Urinary bladder (tissue), 4 donors: ENCODE measurements around the gene MARF1. TPM values are rescaled to one million over a fixed set of nuclear protein-coding genes. Genes with fewer than 3 reads are reported as not detected.
"Not testable (repeated sequence)": the region's sequence is repeated elsewhere in the genome, so short reads cannot be mapped to it uniquely, and the experiment has no call there.

Source experiments
- DNase-seq: peaks from one replicate; pipeline ENCODE4 v3.0.0-alpha.2; 2015; ENCODE audit errors: extremely low spot score
- H3K27ac ChIP-seq: one replicate; pipeline ENCODE4 v1.5.1; 2013; ENCODE audit warnings: low read depth, mild to moderate bottlenecking, moderate library complexity
- H3K36me3 ChIP-seq: one replicate; pipeline ENCODE4 v1.6.1; 2013; ENCODE audit warnings: mild to moderate bottlenecking, moderate library complexity; ENCODE audit not compliant: insufficient read depth
- H3K4me1 ChIP-seq: one replicate; pipeline ENCODE4 v1.6.1; 2013; ENCODE audit warnings: mild to moderate bottlenecking, moderate library complexity; ENCODE audit not compliant: insufficient read depth
- H3K4me3 ChIP-seq: one replicate; pipeline ENCODE4 v1.5.1; 2013; ENCODE audit warnings: low read depth, low read length
- WGBS: extraction: QIAGEN DNeasy Blood & Tissue Kit; methylation state at CpG from one replicate; pipeline ENCODE4 v1.1.7; 2013; 5-methylcytosine and 5-hydroxymethylcytosine counted together
- polyA plus RNA-seq: library from polyadenylated mRNA; stranded (reverse); fragments of 200-250 nt; gene quantifications from one replicate; pipeline ENCODE4 v1.2.3, GENCODE V29; 2013
- total RNA-seq: library from RNA; depleted of rRNA; stranded (reverse); fragments of >200 nt; gene quantifications from one replicate; pipeline ENCODE4 v1.2.3, GENCODE V29; 2014
- donor health status: healthy with polysubstance abuse.
- donor health status: healthy.

Gene MARF1
- total and polyA plus RNA-seq, 2 donors: 30.6 to 45.0 TPM

GRCh38 chr16:15671530-15672117 is 28.7 kb upstream of the MARF1 start:
- 94% methylated on average over 8 of the region's 8 CpGs for WGBS
- Histone ChIP-seq H3K4me1 (peaks cover 1% of the 10 kb centered on the region), H3K4me3 (no peak overlapping the region), H3K27ac (no peak overlapping the region), H3K36me3 (no peaks in the 10 kb centered on the region)
- DNase-seq: no peak

GRCh38 chr16:15667091-15667742 is 24.3 kb upstream of the MARF1 start:
- Histone ChIP-seq H3K36me3 (peaks cover 4% of the 10 kb centered on the region), H3K4me1 (no peaks in the 10 kb centered on the region), H3K4me3 (no peak overlapping the region), H3K27ac (no peak overlapping the region)
- WGBS: 90% methylated on average over 18 of the region's 18 CpGs
- DNase-seq: no peak

GRCh38 chr16:15665107-15665506 is 22.2 kb upstream of the MARF1 start:
- Histone ChIP-seq H3K4me3 (no peak overlapping the region), H3K27ac (no peak overlapping the region), H3K4me1 (no peaks in the 10 kb centered on the region), H3K36me3 (peaks cover 4% of the 10 kb centered on the region)
- no peak for DNase-seq

- Histone ChIP-seq H3K27ac (no peak overlapping the region), H3K36me3 (no peaks in the 10 kb centered on the region), H3K4me1 (no peaks in the 10 kb centered on the region), H3K4me3 (no peak overlapping the region)
- WGBS: 73% methylated on average over 5 of the region's 5 CpGs
- DNase-seq: no peak
Observed at GRCh38 chr16:15660203-15660601, 17.2 kb upstream of the MARF1 start.

GRCh38 chr16:15658556-15658955 is 15.6 kb upstream of the MARF1 start:
- 87% methylated on average over 5 of the region's 5 CpGs for WGBS
- no peaks in the 10 kb centered on the region for H3K4me1 ChIP-seq
- H3K27ac ChIP-seq: no peak overlapping the region
- no peak overlapping the region for H3K4me3 ChIP-seq
- DNase-seq: no peak
- H3K36me3 ChIP-seq: no peaks in the 10 kb centered on the region

- no peaks in the 10 kb centered on the region for H3K4me1 ChIP-seq
- DNase-seq: no peak
- H3K27ac ChIP-seq: no peak overlapping the region
- 87% methylated on average over 6 of the region's 6 CpGs for WGBS
- no peaks in the 10 kb centered on the region for H3K36me3 ChIP-seq
- H3K4me3 ChIP-seq: no peak overlapping the region
Observed at GRCh38 chr16:15658149-15658548, 15.2 kb upstream of the MARF1 start.

GRCh38 chr16:15655561-15655960 is 12.6 kb upstream of the MARF1 start:
- WGBS: 95% methylated on average over 3 of the region's 6 CpGs
- H3K27ac ChIP-seq, H3K4me1 ChIP-seq: not testable (repeated sequence)

GRCh38 chr16:15654591-15654990 is 11.6 kb upstream of the MARF1 start:
- Histone ChIP-seq H3K27ac (no peak overlapping the region), H3K4me1 (no peaks in the 10 kb centered on the region), H3K36me3 (no peaks in the 10 kb centered on the region), H3K4me3 (no peak overlapping the region)
- DNase-seq: no peak
- WGBS: 82% methylated on average over 2 of the region's 2 CpGs

More at GRCh38 chr16:15655561-15655960, 12.6 kb upstream of the MARF1 start:
- not testable (repeated sequence) for DNase-seq, H3K4me3 ChIP-seq, H3K36me3 ChIP-seq

GRCh38 chr16:15653227-15653626 is 10.3 kb upstream of the MARF1 start:
- no peaks in the 10 kb centered on the region for H3K36me3 ChIP-seq
- H3K27ac ChIP-seq: no peak overlapping the region
- H3K4me3 ChIP-seq: no peak overlapping the region
- no peak for DNase-seq
- WGBS: 14% methylated on average over 4 of the region's 4 CpGs
- H3K4me1 ChIP-seq: no peaks in the 10 kb centered on the region

- no peak overlapping the region for H3K4me3 ChIP-seq
- WGBS: 88% methylated on average over 14 of the region's 14 CpGs
- no peaks in the 10 kb centered on the region for H3K36me3 ChIP-seq
- H3K27ac ChIP-seq: no peak overlapping the region
- no peaks in the 10 kb centered on the region for H3K4me1 ChIP-seq
- no peak for DNase-seq
Observed at GRCh38 chr16:15652293-15653001, 9.5 kb upstream of the MARF1 start.

- H3K27ac ChIP-seq: peak overlapping the region; percentile 86
- H3K4me3 ChIP-seq: peak overlapping the region; percentile 81
- H3K36me3 ChIP-seq: no peaks in the 10 kb centered on the region
- WGBS: under 1% methylated on average over 18 of the region's 18 CpGs
- H3K4me1 ChIP-seq: no peaks in the 10 kb centered on the region
- DNase-seq: no peak
Observed at GRCh38 chr16:15650698-15651171, 7.8 kb upstream of the MARF1 start.

- peak; percentile 65 for DNase-seq
- no peaks in the 10 kb centered on the region for H3K36me3 ChIP-seq
- no peaks in the 10 kb centered on the region for H3K4me1 ChIP-seq
- WGBS: under 1% methylated on average over 71 of the region's 71 CpGs
- H3K4me3 ChIP-seq: peak within 1 kb of the TSS; percentile 81
- H3K27ac ChIP-seq: peak within 1 kb of the TSS; percentile 86
Observed at GRCh38 chr16:15650019-15650697, 7.2 kb upstream of the MARF1 start, which contains the start of gene NDE1. Gene NDE1, plus strand, starts transcription at chr16:15650245. Its CDS starts 14,534 bp downstream, at chr16:15664779.

- DNase-seq: no peak
- WGBS: under 1% methylated on average over 14 of the region's 14 CpGs
Observed at GRCh38 chr16:15649727-15650018, 6.7 kb upstream of the MARF1 start.

More at GRCh38 chr16:15649727-15650018, 6.7 kb upstream of the MARF1 start:
- Histone ChIP-seq H3K4me1 (no peaks in the 10 kb centered on the region), H3K27ac (no peak overlapping the region), H3K36me3 (no peaks in the 10 kb centered on the region), H3K4me3 (peak overlapping the region; percentile 81)
